ENCODE results near the gene CCDC120.

CCDC120 gene

GRCh38 chrX:49116716-49117115 is 57.9 kb downstream of the CCDC120 start:
- DNase-seq (ENCODE audit: low spot score in 2 of 2) (no peak), ATAC-seq (replicated peaks; ENCODE audit: extremely low read depth, poor library complexity, severe bottlenecking) (no peak)
- Mint-ChIP-seq H3K4me3 (peak overlapping the region; percentile 81), H3K27ac (ENCODE audit: low read depth) (peak overlapping the region; percentile 92), H3K36me3 (ENCODE audit: insufficient read depth) (peaks cover 38% of the 10 kb centered on the region), H3K4me1 (peaks cover 22% of the 10 kb centered on the region), H3K9me3 (no peaks in the 10 kb centered on the region), H3K27me3 (no peaks in the 10 kb centered on the region)

GRCh38 chrX:49117581-49117980 is 58.8 kb downstream of the CCDC120 start:
- Mint-ChIP-seq H3K4me1 (peaks cover 22% of the 10 kb centered on the region), H3K27me3 (no peaks in the 10 kb centered on the region), H3K27ac (ENCODE audit: low read depth) (peak overlapping the region; percentile 92), H3K9me3 (no peaks in the 10 kb centered on the region), H3K36me3 (ENCODE audit: insufficient read depth) (peaks cover 34% of the 10 kb centered on the region), H3K4me3 (peak overlapping the region; percentile 81)
- no peak for ATAC-seq (replicated peaks; ENCODE audit: extremely low read depth, poor library complexity, severe bottlenecking)
- no peak for DNase-seq (ENCODE audit: low spot score in 2 of 2)
